ENCODE data around the gene LARGE1.
"Not testable (repeated sequence)": the region's sequence is repeated elsewhere in the genome, so short reads cannot be mapped to it uniquely, and the experiment has no call there.

LARGE1 gene

GRCh38 chr22:33421859-33422258 lies 498.4 kb downstream of the LARGE1 start:
- DNase-seq (ENCODE audit: low spot score), result no peak

GRCh38 chr22:33418484-33418883 lies 501.8 kb downstream of the LARGE1 start:
- DNase-seq (ENCODE audit: low spot score), result no peak

- no peak for DNase-seq (ENCODE audit: low spot score)
These were observed 504.9 kb downstream of the LARGE1 start for GRCh38 chr22:33415401-33415800.

- DNase-seq (ENCODE audit: low spot score), result no peak
These were observed 511.2 kb downstream of the LARGE1 start for GRCh38 chr22:33409079-33409478.

GRCh38 chr22:33405194-33405593 lies 515.1 kb downstream of the LARGE1 start:
- no peak for DNase-seq (ENCODE audit: low spot score)

- DNase-seq (ENCODE audit: low spot score), result no peak
These were observed 515.6 kb downstream of the LARGE1 start for GRCh38 chr22:33404723-33405122.

GRCh38 chr22:33402325-33402724 lies 518.0 kb downstream of the LARGE1 start:
- DNase-seq (ENCODE audit: low spot score), result no peak

- peak; percentile 19 for DNase-seq (ENCODE audit: low spot score)
These were observed 519.0 kb downstream of the LARGE1 start for GRCh38 chr22:33401291-33401690.

GRCh38 chr22:33400891-33401290 lies 519.4 kb downstream of the LARGE1 start:
- DNase-seq (ENCODE audit: low spot score), result no peak

GRCh38 chr22:33400061-33400840 lies 520.0 kb downstream of the LARGE1 start:
- DNase-seq (ENCODE audit: low spot score), result no peak

- no peak for DNase-seq (ENCODE audit: low spot score)
These were observed 522.8 kb downstream of the LARGE1 start for GRCh38 chr22:33397381-33397907.

- no peak for DNase-seq (ENCODE audit: low spot score)
These were observed 526.8 kb downstream of the LARGE1 start for GRCh38 chr22:33393432-33393831.

GRCh38 chr22:33391298-33391697 lies 529.0 kb downstream of the LARGE1 start:
- no peak for DNase-seq (ENCODE audit: low spot score)

GRCh38 chr22:33389936-33390335 lies 530.3 kb downstream of the LARGE1 start:
- DNase-seq (ENCODE audit: low spot score), result no peak

GRCh38 chr22:33386270-33386669 lies 534.0 kb downstream of the LARGE1 start:
- DNase-seq (ENCODE audit: low spot score), result no peak

- DNase-seq (ENCODE audit: low spot score), result no peak
These were observed 534.7 kb downstream of the LARGE1 start for GRCh38 chr22:33385611-33386010.

GRCh38 chr22:33382436-33382835 lies 537.8 kb downstream of the LARGE1 start:
- no peak for DNase-seq (ENCODE audit: low spot score)

GRCh38 chr22:33381531-33382406 lies 538.5 kb downstream of the LARGE1 start:
- DNase-seq (ENCODE audit: low spot score), result no peak

- peak; percentile 92 for DNase-seq (ENCODE audit: low spot score)
These were observed 539.3 kb downstream of the LARGE1 start for GRCh38 chr22:33380789-33381530.

- no peak for DNase-seq (ENCODE audit: low spot score)
These were observed 540.4 kb downstream of the LARGE1 start for GRCh38 chr22:33379836-33380235.

GRCh38 chr22:33372875-33373274 lies 547.4 kb downstream of the LARGE1 start:
- DNase-seq (ENCODE audit: low spot score), result no peak

- DNase-seq (ENCODE audit: low spot score), result not testable (repeated sequence)
These were observed 557.0 kb downstream of the LARGE1 start for GRCh38 chr22:33363256-33363655.
